HG02970 (cell line): ENCODE measurements around the gene WDR86.

Experiments used
- ATAC-seq: cut with Tn5 transposase; IDR thresholded peaks from one replicate; pipeline ENCODE4 v1.9.1; 2021; ENCODE audit warnings: mild to moderate bottlenecking, moderate library complexity, moderate number of reproducible peaks; ENCODE audit not compliant: unreplicated experiment, low FRiP score

Gene WDR86

DNA sequence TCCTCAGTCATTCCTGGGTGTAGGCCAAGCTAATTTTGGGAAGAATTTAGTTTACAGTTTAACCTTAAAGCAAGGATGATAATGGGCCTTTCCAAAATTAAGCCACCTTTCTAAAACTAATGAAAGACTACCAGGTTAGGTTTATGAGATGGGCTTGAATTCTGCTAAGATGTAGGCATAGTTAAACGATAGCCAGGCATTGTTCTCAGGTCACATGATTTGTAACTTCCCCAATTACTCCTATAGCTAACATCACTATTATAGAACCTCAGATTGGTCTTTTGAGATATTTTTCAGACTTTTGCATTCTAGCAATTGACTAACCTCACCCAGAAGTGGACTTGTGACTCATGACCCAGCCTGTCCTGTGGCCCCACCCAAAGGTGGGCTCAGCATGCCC is 75.2 kb downstream of the WDR86 start:
- no peak for ATAC-seq
